Progenitor cell of endocrine pancreas (in vitro differentiated cells): ENCODE measurements around the gene SMPD3. TPM values are rescaled to one million over a fixed set of nuclear protein-coding genes. Genes with fewer than 3 reads are reported as not detected.
A peak's percentile ranks its signal among the peaks of the same experiment; 100 is the strongest.

ENCODE experiments used
- DNase-seq: peaks from one replicate; pipeline ENCODE4 v3.0.0; 2021; ENCODE audit warnings: low spot score; ENCODE audit not compliant: unreplicated experiment
- H3K27ac Mint-ChIP-seq: 2 replicates; pipeline ENCODE4 v1.8.0; 2021; ENCODE audit warnings: mild to moderate bottlenecking, moderate library complexity, mixed read lengths
- H3K27me3 Mint-ChIP-seq: 2 replicates; pipeline ENCODE4 v1.8.0; 2021; ENCODE audit warnings: mixed read lengths
- H3K36me3 Mint-ChIP-seq: 2 replicates; pipeline ENCODE4 v1.8.0; 2022; ENCODE audit warnings: mixed read lengths; ENCODE audit not compliant: insufficient read depth
- H3K4me1 Mint-ChIP-seq: 2 replicates; pipeline ENCODE4 v1.8.0; 2021; ENCODE audit warnings: low read depth, mixed read lengths
- H3K4me3 Mint-ChIP-seq: 2 replicates; pipeline ENCODE4 v1.8.0; 2021; ENCODE audit warnings: low read depth, mild to moderate bottlenecking, moderate library complexity, mixed read lengths
- H3K9me3 Mint-ChIP-seq: 2 replicates; pipeline ENCODE4 v1.8.0; 2021; ENCODE audit warnings: low read depth, mixed read lengths
- total RNA-seq: library from RNA; stranded (reverse); gene quantifications from 2 replicates; pipeline ENCODE4 v1.2.1, GENCODE V29; 2021
- TF ChIP-seq, protein P1 (sequence below): fragments of 200-600 bp; sonication (generic); IDR thresholded peaks from one replicate; pipeline ENCODE4 v1.5.0; 2021; ENCODE audit warnings: antibody characterized with exemption, mild to moderate bottlenecking; ENCODE audit not compliant: unreplicated experiment

SMPD3 gene
- total RNA-seq, 1 donor from 2014 or later: 1.7 TPM

DNA sequence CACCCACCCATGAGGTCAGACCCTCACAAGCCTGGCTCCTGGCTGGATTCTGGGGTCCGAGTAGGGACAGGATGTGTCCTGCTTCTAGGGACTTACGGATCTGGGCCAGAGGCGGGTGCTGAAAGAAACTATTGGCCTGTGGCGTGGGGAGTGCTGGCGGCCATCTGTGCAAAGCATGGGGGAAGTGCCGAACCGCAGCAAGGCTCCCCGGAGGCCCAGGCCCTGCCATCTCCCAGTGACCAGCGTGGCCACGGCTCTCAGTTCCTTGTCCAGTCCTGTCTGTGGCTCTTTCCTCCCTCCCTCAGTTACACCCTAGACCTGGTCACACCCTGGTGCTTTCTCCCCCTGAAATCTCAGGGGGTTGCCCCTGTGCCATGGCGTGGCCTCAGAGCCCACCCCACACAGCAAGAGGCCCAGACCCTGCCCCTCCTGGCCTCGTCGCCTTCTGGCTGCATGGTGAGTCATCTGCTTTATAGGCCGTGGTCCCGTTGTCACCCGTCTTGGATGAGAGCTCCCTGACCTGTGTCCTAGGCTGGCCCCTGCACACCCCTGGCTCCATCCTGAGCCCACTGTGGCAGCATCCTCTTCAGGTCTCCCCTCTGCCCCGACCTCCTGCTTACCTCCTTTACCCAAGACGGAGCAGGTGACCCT lies 83.0 kb downstream of the SMPD3 start:
- Mint-ChIP-seq H3K4me1 (peaks cover 8% of the 10 kb centered on the region), H3K9me3 (no peaks in the 10 kb centered on the region), H3K27ac (no peak overlapping the region), H3K36me3 (no peaks in the 10 kb centered on the region), H3K4me3 (no peak overlapping the region), H3K27me3 (peaks cover 9% of the 10 kb centered on the region)
- TF ChIP-seq, protein P1, sequence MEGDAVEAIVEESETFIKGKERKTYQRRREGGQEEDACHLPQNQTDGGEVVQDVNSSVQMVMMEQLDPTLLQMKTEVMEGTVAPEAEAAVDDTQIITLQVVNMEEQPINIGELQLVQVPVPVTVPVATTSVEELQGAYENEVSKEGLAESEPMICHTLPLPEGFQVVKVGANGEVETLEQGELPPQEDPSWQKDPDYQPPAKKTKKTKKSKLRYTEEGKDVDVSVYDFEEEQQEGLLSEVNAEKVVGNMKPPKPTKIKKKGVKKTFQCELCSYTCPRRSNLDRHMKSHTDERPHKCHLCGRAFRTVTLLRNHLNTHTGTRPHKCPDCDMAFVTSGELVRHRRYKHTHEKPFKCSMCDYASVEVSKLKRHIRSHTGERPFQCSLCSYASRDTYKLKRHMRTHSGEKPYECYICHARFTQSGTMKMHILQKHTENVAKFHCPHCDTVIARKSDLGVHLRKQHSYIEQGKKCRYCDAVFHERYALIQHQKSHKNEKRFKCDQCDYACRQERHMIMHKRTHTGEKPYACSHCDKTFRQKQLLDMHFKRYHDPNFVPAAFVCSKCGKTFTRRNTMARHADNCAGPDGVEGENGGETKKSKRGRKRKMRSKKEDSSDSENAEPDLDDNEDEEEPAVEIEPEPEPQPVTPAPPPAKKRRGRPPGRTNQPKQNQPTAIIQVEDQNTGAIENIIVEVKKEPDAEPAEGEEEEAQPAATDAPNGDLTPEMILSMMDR: no peak
- DNase-seq: no peak

DNA sequence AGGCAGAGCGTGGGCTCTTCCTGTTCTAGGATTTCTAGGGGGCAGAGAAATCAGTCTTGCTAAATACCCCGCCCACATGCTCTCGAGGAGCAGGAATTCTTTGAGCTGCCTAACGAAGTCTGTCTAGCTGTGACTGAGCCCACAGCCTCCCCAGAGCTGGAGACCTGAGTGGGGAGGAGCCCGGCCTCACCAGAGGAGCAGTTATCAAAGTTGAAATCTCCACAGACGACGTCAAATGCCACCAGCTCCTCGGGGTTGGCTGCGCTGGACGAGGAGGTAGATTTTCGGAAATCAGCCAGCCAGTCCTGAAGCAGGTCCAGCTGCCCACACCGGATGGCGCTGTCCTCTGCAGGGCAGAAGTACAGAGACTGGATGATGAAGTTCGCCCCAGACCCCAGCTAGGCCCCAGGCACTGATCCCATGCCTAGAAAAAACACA lies 83.7 kb downstream of the SMPD3 start:
- H3K4me3 Mint-ChIP-seq: no peak overlapping the region
- no peak for DNase-seq
- H3K9me3 Mint-ChIP-seq: no peaks in the 10 kb centered on the region
- TF ChIP-seq, protein P1: peak; percentile 31
- H3K27me3 Mint-ChIP-seq: peaks cover 9% of the 10 kb centered on the region
- peaks cover 8% of the 10 kb centered on the region for H3K4me1 Mint-ChIP-seq
- H3K36me3 Mint-ChIP-seq: no peaks in the 10 kb centered on the region
- no peak overlapping the region for H3K27ac Mint-ChIP-seq

DNA sequence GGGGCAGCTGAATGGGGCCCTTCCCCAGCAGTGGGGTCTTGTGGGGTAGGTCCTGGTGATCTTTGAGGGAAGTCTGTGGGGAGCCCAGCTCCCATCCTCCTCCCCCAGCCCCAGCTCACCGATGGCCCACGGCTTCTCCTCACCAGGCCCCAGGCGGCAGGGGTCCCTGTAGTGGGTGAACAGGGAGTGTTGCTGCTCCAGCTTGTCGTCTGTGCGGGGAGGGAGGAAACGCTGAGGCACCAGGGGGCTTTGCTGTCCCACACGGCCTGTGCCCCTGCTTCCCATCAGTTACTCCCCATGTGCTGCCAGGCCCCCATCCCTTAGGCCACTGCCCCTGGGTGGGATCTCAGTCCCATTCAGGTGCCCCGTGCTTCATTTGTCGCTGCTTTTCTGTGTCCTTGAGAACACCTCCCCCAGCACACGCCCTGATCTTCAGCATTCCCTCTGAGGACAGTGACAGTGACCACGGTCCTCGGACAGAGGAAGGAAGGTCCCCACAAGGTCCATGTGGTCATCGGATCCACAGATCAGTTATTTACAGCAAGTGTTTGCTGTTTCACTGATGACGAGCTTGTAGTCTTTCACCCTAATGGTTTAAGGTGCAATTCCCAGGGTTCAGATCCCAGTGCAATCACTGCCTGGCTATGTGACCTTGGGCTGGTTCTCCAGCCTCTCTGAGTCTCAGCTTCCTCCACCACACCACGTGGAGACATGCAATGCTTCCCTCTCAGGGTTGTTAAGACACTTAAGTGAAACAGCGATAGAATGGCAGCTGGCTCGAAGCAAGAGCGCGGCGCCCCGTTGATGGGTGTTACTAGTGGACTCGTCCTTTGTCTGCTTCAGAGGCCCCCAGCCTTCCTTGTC lies 84.4 kb downstream of the SMPD3 start:
- H3K9me3 Mint-ChIP-seq: no peaks in the 10 kb centered on the region
- DNase-seq: no peak
- H3K27ac Mint-ChIP-seq: no peak overlapping the region
- no peaks in the 10 kb centered on the region for H3K36me3 Mint-ChIP-seq
- peaks cover 8% of the 10 kb centered on the region for H3K4me1 Mint-ChIP-seq
- peaks cover 9% of the 10 kb centered on the region for H3K27me3 Mint-ChIP-seq
- TF ChIP-seq, protein P1: no peak
- H3K4me3 Mint-ChIP-seq: no peak overlapping the region

DNA sequence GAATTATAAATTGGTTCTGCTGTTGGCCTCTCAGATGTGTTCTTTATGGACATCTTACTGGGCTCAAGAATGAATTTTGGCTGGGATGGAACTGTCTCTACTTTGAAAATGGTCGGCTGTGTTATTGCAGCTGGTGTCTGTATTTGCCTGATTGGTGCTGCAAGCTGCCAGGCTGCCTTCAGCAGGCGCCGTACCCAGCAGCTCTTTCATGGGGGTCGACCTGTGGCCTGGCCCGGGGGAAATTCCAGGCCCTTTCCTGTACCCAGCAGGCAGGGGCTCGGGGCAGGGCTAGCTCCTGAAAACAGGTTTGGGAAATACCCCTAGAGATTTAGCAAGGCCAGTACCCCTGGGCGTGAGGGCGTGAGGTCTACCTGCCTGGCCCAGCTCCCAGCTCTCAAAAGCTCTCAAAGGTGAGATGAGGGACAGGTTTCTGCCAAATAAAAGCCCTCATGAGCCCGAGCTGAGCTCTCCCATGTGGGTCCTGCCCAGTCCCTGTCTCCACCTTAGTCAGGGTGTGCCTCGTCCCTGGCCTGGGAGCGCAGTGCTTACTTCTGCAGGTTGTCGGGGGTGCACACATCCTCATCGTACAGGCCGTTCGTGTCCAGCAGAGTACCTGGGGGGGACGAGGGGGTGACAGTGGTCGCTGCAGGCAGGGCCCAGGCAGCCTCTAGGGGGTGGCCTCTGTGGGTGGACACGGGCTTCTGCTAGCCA lies 85.2 kb downstream of the SMPD3 start:
- Mint-ChIP-seq H3K36me3 (no peaks in the 10 kb centered on the region), H3K4me3 (no peak overlapping the region), H3K27ac (no peak overlapping the region), H3K4me1 (peaks cover 4% of the 10 kb centered on the region), H3K9me3 (no peaks in the 10 kb centered on the region), H3K27me3 (peaks cover 9% of the 10 kb centered on the region)
- TF ChIP-seq, protein P1: no peak
- DNase-seq: no peak

DNA sequence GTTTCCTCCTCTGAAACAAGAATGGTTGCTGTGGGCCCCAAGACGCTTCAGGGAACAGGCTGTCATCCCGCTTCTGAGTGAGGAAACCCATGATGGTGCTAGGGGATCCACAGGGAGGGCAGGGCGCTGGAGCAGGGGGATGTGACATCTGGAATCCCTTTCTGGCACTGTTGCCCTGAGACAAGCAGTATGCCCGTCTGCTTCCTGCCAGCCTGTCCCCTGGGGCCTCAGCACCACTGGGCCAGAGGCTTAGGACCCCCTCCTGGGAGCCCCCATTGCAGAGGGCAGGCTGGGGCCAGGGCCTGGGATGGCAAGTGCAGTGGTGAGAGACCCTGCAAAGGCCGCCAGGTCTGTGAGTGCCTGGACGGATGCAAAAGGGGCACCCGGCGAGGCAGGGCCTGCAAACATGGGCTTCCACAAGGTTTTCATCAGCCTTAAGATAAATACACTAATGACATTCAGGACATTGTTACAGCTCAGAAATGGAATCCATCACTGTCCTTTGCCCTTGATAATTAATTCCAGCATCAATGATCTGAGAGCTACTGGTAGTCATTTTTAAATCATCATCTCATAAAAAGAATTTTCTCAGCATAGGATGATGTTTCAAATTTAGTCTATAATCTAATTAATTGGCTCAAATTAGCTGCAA lies 85.9 kb downstream of the SMPD3 start:
- TF ChIP-seq, protein P1: no peak
- Mint-ChIP-seq H3K36me3 (no peaks in the 10 kb centered on the region), H3K4me3 (no peak overlapping the region), H3K27me3 (peaks cover 9% of the 10 kb centered on the region), H3K4me1 (peaks cover 2% of the 10 kb centered on the region), H3K9me3 (no peaks in the 10 kb centered on the region), H3K27ac (no peak overlapping the region)
- no peak for DNase-seq
